ENCODE measurements around the gene COL6A1.

DNA sequence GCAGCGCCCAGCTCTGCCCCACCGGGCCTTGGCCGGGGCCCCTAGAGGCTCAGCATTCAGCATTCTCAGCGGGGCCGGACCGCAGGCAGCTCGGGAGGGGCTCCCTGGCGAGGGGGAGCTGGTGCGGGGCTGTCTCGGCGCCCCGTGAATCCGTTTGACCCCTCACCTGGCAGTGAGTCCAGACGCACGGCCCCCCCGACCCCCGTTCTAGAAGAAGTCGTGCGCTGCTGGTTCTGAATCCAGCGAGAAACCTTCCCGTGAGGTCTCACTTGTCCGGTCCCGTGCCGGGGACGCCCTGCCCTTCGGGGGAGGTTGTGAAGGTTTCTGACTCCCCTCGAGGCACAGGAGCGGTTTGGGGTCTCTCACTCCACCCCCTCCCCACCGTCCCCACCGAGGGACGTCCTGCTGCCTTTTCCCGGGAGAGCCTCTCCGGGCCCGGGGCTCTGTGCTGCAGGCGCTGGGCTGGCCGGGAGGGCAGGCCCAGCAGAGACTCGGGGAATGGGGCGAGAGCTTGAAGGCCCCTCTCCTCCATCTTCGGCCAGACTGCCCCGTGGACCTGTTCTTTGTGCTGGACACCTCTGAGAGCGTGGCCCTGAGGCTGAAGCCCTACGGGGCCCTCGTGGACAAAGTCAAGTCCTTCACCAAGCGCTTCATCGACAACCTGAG, 655 bp downstream of the COL6A1 start:
- TF ChIP-seq, protein P1, sequence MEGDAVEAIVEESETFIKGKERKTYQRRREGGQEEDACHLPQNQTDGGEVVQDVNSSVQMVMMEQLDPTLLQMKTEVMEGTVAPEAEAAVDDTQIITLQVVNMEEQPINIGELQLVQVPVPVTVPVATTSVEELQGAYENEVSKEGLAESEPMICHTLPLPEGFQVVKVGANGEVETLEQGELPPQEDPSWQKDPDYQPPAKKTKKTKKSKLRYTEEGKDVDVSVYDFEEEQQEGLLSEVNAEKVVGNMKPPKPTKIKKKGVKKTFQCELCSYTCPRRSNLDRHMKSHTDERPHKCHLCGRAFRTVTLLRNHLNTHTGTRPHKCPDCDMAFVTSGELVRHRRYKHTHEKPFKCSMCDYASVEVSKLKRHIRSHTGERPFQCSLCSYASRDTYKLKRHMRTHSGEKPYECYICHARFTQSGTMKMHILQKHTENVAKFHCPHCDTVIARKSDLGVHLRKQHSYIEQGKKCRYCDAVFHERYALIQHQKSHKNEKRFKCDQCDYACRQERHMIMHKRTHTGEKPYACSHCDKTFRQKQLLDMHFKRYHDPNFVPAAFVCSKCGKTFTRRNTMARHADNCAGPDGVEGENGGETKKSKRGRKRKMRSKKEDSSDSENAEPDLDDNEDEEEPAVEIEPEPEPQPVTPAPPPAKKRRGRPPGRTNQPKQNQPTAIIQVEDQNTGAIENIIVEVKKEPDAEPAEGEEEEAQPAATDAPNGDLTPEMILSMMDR (conservative IDR thresholded peaks at IDR 0.05 in 1 of 2, IDR thresholded peaks at IDR 0.05 in 1 of 2; ENCODE audit: low read depth in 1 of 2, low read length in 2 of 2) = no peak
- TF ChIP-seq EZH2 (IDR thresholded peaks at IDR 0.05; ENCODE audit: low read length, missing control alignments) = no peak
